22Rv1 (cell line): ENCODE results near the gene CACNA1E.

Experiments
- CTCF ChIP-seq: fragments of 450-650 bp; IDR thresholded peaks from 2 replicates; pipeline ENCODE4 v1.5.1; 2017; ENCODE audit warnings: mild to moderate bottlenecking
- ZFX ChIP-seq: fragments of 450-650 bp; IDR thresholded peaks from 2 replicates; pipeline ENCODE4 v1.6.1; 2017; ENCODE audit warnings: antibody characterized with exemption, borderline replicate concordance

GRCh38 chr1:181593042-181593441 lies 109.7 kb downstream of the CACNA1E start:
- TF ChIP-seq CTCF (no peak), ZFX (no peak)
